Gastrocnemius medialis (tissue), 4 donors: Measurements from ENCODE around the gene SFMBT2. TPM values are rescaled to one million over a fixed set of nuclear protein-coding genes. Genes with fewer than 3 reads are reported as not detected.

Experiments
- ATAC-seq, 2 donors: fragments of 150-250 bp; one replicate each; pipeline ENCODE4 v1.9.1; 2016
- DNase-seq, 2 donors: peaks; one replicate each; pipeline ENCODE4 v3.0.0-alpha.2; 2019
- H3K27ac ChIP-seq, 4 donors: fragments of 200-600 bp; sonication (generic); 1 replicate in 1 of 4; 2 replicates in 3 of 4; pipeline ENCODE4 v1.5.1; 2016 to 2018; ENCODE audit warnings: mild to moderate bottlenecking in 2 of 4, moderate library complexity in 1 of 4
- H3K27me3 ChIP-seq, 3 donors: fragments of 200-600 bp; sonication (generic) in 2 of 3; 1 replicate in 1 of 3; 2 replicates in 2 of 3; pipeline versions ENCODE4 v1.5.1 to v1.6.0; 2016 to 2019; ENCODE audit warnings: mild to moderate bottlenecking in 1 of 3, moderate library complexity in 1 of 3
- H3K36me3 ChIP-seq, 2 donors: fragments of 200-600 bp; sonication (generic) in 1 of 2; one replicate each; pipeline ENCODE4 v1.5.1; 2017 to 2018
- H3K4me1 ChIP-seq, 2 donors: fragments of 200-600 bp; sonication (generic) in 1 of 2; one replicate each; pipeline ENCODE4 v1.5.1; 2016 to 2017; ENCODE audit warnings: mild to moderate bottlenecking in 2 of 2
- H3K4me3 ChIP-seq, 4 donors: fragments of 200-600 bp; sonication (generic) in 3 of 4; 1 replicate in 1 of 4; 2 replicates in 3 of 4; pipeline ENCODE4 v1.5.1; 2016 to 2019; ENCODE audit warnings: mild to moderate bottlenecking in 2 of 4
- H3K9me3 ChIP-seq, 3 donors: fragments of 200-600 bp; sonication (generic) in 2 of 3; 1 replicate in 1 of 3; 2 replicates in 2 of 3; pipeline ENCODE4 v1.5.1; 2016 to 2019
- CTCF ChIP-seq, 5 experiments: fragments of 450-650 bp in 3 of 5; fragments of 200-600 bp in 2 of 5; sonication (generic) in 2 of 5; IDR thresholded peaks in 4 of 5; conservative IDR thresholded peaks in 1 of 5; 1 replicate in 4 of 5; 2 replicates in 1 of 5; pipeline ENCODE4 v1.5.1; 2016 to 2019; ENCODE audit warnings: antibody characterized with exemption in 5 of 5, mild to moderate bottlenecking in 3 of 5, moderate library complexity in 3 of 5
- POLR2A ChIP-seq, 2 donors: fragments of 450-650 bp; IDR thresholded peaks; one replicate each; pipeline ENCODE4 v1.6.1; 2017; ENCODE audit warnings: antibody characterized with exemption in 2 of 2, mild to moderate bottlenecking in 2 of 2, moderate library complexity in 2 of 2
- in situ Hi-C, 4 donors: fragments of 200-750 bp; cut with MboI; loops; one replicate each; pipeline versions ENCODE4 v1.15.0 to v1.8.0; 2017; ENCODE audit warnings: low sequenced_read_pairs in 4 of 4
- intact Hi-C: fragments of 100-400 bp; cut with DNase I; formaldehyde crosslinking; loops from one replicate; pipeline ENCODE4 v1.15.1; 2023; ENCODE audit warnings: low total_unique reads
- total RNA-seq, 4 donors: library from RNA; depleted of rRNA; stranded (reverse); fragments of >200 nt; gene quantifications; one replicate each; pipeline versions ENCODE4 v1.1.0 to v1.2.3, GENCODE V29; 2016

SFMBT2 gene
- total RNA-seq, 4 donors from 2014 or later: 1.1 to 6.9 (median 2.1) TPM

- Histone ChIP-seq H3K27me3 (no peaks in the 10 kb centered on the region), H3K27ac (no peak overlapping the region), H3K9me3 (no peaks in the 10 kb centered on the region), H3K36me3 (no peaks in the 10 kb centered on the region), H3K4me3 (no peak overlapping the region), H3K4me1 (peaks cover 15 to 19% of the 10 kb centered on the region in 2 donors)
- in situ Hi-C loops: loop anchor here in 3 of 4 donors (5.0 to 10.0 kb wide), 3 partner anchors 144 to 154 kb away; partner anchors contain the start of gene SFMBT2 (in 1 of the 3)
- ATAC-seq (no peak), DNase-seq (no peak)
- TF ChIP-seq CTCF (IDR thresholded peaks at IDR 0.05 in 4 of 5, conservative IDR thresholded peaks at IDR 0.05 in 1 of 5): no peak
- TF ChIP-seq POLR2A (IDR thresholded peaks at IDR 0.05): no peak
- intact Hi-C loops: no loop called here
These were observed 147.2 kb downstream of the SFMBT2 start for GRCh38 chr10:7263616-7264015.

GRCh38 chr10:7261351-7261750 is 149.5 kb downstream of the SFMBT2 start:
- Histone ChIP-seq H3K4me3 (no peak overlapping the region), H3K9me3 (no peaks in the 10 kb centered on the region), H3K36me3 (no peaks in the 10 kb centered on the region), H3K4me1 (peaks cover 15 to 19% of the 10 kb centered on the region in 2 donors), H3K27ac (peak overlapping the region; percentile 42 to 75 (median 60)), H3K27me3 (no peaks in the 10 kb centered on the region)
- ATAC-seq: no peak
- TF ChIP-seq CTCF (IDR thresholded peaks at IDR 0.05 in 4 of 5, conservative IDR thresholded peaks at IDR 0.05 in 1 of 5): no peak
- TF ChIP-seq POLR2A (IDR thresholded peaks at IDR 0.05): no peak
- no peak for DNase-seq
- intact Hi-C loops: loop anchor here (2.0 kb wide), 1 partner anchor 29 kb away; no protein-coding TSS in a partner anchor
- in situ Hi-C loops: loop anchor here in 3 of 4 donors (5.0 to 10.0 kb wide), 3 partner anchors 146 to 156 kb away; partner anchors contain the start of gene SFMBT2 (in 1 of the 3)

- Histone ChIP-seq H3K27me3 (no peaks in the 10 kb centered on the region), H3K36me3 (no peaks in the 10 kb centered on the region), H3K9me3 (no peaks in the 10 kb centered on the region), H3K4me1 (peaks cover 15 to 19% of the 10 kb centered on the region in 2 donors), H3K4me3 (no peak overlapping the region), H3K27ac (peak overlapping the region; percentile 42 to 75 (median 60))
- intact Hi-C loops: loop anchor here (1.0 to 2.0 kb wide), 2 partner anchors 28 to 147 kb away; no protein-coding TSS in a partner anchor
- no peak for DNase-seq
- in situ Hi-C loops: loop anchor here in 3 of 4 donors (5.0 to 10.0 kb wide), 3 partner anchors 146 to 156 kb away; partner anchors contain the start of gene SFMBT2 (in 1 of the 3)
- TF ChIP-seq CTCF (IDR thresholded peaks at IDR 0.05 in 4 of 5, conservative IDR thresholded peaks at IDR 0.05 in 1 of 5): no peak
- no peak for TF ChIP-seq POLR2A (IDR thresholded peaks at IDR 0.05)
- ATAC-seq: peak in 1 of 2 donors; percentile 27
These were observed 149.9 kb downstream of the SFMBT2 start for GRCh38 chr10:7260912-7261311.

- peaks cover 15 to 17% of the 10 kb centered on the region in 2 donors for H3K4me1 ChIP-seq
- peak; percentile 84 to 93 for DNase-seq
- in situ Hi-C loops: loop anchor here in 3 of 4 donors (5.0 to 10.0 kb wide), 3 partner anchors 147 to 157 kb away; partner anchors contain the start of gene SFMBT2 (in 1 of the 3)
These were observed 150.4 kb downstream of the SFMBT2 start for GRCh38 chr10:7260412-7260900.

More at GRCh38 chr10:7260412-7260900, 150.4 kb downstream of the SFMBT2 start:
- no peaks in the 10 kb centered on the region for H3K27me3 ChIP-seq
- TF ChIP-seq POLR2A (IDR thresholded peaks at IDR 0.05) (no peak), CTCF (IDR thresholded peaks at IDR 0.05 in 4 of 5, conservative IDR thresholded peaks at IDR 0.05 in 1 of 5) (peak; percentile 72 to 86 (median 78))
- H3K27ac ChIP-seq: peak overlapping the region; percentile 42 to 75 (median 60)
- H3K9me3 ChIP-seq: no peaks in the 10 kb centered on the region
- intact Hi-C loops: loop anchor here (1.0 to 2.0 kb wide), 2 partner anchors 28 to 148 kb away; no protein-coding TSS in a partner anchor
- H3K36me3 ChIP-seq: no peaks in the 10 kb centered on the region
- H3K4me3 ChIP-seq: no peak overlapping the region
- ATAC-seq: peak; percentile 96 to 99
